Pons (tissue), 1 donor: Measurements from ENCODE around the gene C9orf152.
"Not testable (repeated sequence)": the region's sequence is repeated elsewhere in the genome, so short reads cannot be mapped to it uniquely, and the experiment has no call there.

Source experiments
- DNase-seq: peaks from one replicate; pipeline ENCODE4 v3.0.0-alpha.2; 2016; ENCODE audit warnings: low spot score

Gene C9orf152

GRCh38 chr9:110214586-110215355 is 6.8 kb upstream of the C9orf152 start:
- DNase-seq, result no peak

DNA sequence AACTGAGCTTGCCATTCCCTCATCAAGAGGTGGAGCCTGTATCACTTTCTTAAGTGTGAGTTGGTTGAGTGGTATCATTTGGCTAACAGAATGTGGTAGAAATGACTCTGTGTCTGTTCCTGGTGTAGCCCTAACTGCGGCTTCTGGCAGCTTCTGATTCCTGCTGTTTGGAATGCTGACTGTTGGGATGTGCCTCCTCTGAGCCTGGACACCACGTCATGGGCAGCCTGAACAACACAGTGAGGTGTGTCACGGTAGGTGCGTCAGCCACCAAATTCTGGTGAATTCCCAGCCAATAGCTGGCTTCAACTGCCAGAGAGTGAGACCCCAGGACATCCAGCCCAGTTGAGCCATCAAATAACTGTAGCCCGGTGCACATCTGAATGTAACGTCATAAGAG is 6.1 kb upstream of the C9orf152 start:
- DNase-seq, result no peak

- DNase-seq, result no peak
Measured at GRCh38 chr9:110213413-110214044, 5.6 kb upstream of the C9orf152 start.

DNA sequence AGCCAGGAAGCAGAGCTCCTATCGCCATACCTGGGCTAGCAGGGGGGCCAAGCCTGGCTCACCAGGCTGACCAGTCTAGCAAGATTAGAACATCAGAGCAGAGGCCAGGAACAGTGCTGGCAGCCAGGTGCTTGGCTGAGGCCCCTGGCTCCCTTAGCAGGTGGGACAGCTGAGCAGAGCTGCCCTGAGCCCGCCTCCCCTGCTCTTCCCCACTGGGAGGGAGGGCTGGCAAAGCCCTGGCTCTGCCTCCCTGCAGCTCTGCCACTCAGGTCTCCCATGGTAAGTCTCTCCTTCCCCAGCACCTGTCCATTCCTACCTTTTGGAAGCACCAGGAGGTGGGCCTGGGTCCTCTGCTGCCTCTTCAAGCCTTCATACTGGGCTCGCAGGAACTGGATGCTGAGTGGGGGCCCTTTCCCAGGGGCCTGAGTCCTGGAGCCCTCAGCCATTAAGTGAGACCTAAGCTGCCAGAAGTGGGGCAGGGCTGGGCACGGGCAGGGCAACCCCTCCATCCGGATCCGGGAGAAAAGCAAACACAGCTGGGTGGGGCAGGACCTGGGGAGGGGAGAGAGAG is 803 bp downstream of the C9orf152 start:
- DNase-seq, result no peak

- DNase-seq, result no peak
Measured at GRCh38 chr9:110206389-110206788, 1.6 kb downstream of the C9orf152 start.

GRCh38 chr9:110205612-110206011 is 2.3 kb downstream of the C9orf152 start:
- DNase-seq, result not testable (repeated sequence)

DNA sequence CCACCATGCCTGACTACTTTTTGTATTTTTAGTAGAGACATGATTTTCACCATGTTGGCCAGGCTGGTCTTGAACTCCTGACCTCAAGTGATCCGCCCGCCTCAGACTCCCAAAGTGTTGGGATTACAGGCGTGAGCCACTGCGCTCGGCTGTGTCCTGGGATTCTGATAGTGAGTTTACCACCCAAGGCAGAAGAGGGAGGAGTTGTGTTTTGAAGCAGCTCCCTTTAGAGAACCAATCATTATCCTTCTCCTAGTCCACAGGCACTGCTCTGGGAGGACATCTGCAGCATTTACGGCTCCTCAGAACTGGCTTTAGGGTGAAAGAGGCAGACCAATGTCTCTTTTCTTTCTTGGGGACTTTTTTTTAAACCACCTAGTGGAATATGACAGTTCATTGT is 5.7 kb downstream of the C9orf152 start:
- no peak for DNase-seq

DNA sequence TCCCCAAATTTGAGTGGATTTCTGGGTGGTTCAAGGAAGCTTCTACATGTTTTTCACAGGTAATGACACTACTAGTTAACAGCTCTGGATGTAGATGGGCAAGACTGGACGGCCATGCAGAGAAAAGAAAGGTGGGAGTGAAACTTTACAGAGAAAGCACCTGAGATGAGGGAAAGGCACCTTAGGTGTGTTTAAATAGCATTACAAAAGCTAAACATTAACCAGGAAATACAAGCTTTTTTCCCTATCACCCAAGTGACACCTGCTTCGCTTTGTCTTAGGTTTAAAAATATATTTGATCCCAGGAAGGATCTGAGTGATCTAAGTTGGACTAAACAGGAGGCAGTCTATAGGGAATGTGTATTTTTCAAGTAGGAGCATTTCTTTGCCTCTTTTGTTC is 8.3 kb downstream of the C9orf152 start:
- DNase-seq, result no peak

GRCh38 chr9:110198357-110198756 is 9.6 kb downstream of the C9orf152 start:
- DNase-seq, result no peak

GRCh38 chr9:110197330-110198187 is 10.4 kb downstream of the C9orf152 start:
- no peak for DNase-seq

DNA sequence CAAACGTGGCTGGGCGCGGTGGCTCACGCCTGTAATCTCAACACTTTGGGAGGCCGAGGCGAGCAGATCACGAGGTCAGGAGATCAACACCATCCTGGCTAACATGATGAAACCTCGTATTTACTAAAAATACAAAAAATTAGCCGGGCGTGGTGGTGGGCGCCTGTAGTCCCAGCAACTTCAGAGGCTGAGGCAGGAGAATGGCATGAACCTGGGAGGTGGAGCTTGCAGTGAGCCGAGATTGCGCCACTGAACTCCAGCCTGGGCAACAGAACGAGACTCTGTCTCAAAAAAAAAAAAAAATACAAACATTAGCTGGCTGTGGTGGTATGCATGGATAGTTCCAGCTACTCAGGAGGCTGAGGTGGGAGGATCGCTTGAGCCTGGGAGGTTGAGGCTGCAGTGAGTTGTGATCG is 11.9 kb downstream of the C9orf152 start:
- not testable (repeated sequence) for DNase-seq

GRCh38 chr9:110192531-110193261 is 15.3 kb downstream of the C9orf152 start:
- no peak for DNase-seq

GRCh38 chr9:110191615-110192014 is 16.3 kb downstream of the C9orf152 start:
- no peak for DNase-seq

- DNase-seq, result no peak
Measured at GRCh38 chr9:110189559-110190320, 18.2 kb downstream of the C9orf152 start.

DNA sequence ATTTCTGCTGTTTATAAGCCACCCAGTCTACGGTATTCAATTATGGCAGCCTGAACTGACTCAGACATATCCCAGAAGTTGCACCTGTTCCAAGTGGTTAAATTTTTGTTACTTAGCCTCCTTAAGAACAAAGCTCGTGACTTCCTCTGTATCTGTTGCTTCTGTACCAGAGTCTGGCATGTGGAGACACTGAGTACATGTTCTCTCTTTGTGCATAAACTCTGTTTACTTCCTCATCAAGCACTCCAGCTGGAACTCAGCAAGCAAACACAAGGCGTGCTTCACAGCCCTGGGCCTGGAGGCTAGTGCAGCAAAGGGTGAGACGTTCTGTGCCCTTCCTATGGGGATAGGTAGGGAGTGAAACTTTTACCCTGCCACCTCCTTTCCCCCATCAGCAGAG is 19.0 kb downstream of the C9orf152 start:
- DNase-seq, result peak; percentile 80

- no peak for DNase-seq
Measured at GRCh38 chr9:110188101-110188500, 19.9 kb downstream of the C9orf152 start.

DNA sequence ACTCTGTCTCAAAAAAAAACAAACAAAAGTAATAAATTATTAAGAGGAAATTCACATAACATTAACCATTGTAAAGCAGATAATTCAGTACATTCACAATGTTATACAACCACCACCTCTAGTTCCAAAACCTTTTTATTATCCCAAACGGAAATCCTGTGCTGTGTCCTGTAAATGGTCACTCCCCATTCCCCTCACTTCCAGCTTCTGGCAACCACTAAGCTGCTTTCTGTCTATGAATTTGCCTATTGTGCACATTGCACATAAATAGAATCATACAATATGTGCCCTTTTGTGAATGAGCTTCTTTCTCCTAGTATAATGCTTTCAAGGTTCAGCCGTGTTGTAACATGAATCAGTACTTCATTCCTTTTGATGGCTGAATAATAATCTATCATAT is 20.8 kb downstream of the C9orf152 start:
- DNase-seq, result peak; percentile 59

- no peak for DNase-seq
Measured at GRCh38 chr9:110186254-110186653, 21.7 kb downstream of the C9orf152 start.

DNA sequence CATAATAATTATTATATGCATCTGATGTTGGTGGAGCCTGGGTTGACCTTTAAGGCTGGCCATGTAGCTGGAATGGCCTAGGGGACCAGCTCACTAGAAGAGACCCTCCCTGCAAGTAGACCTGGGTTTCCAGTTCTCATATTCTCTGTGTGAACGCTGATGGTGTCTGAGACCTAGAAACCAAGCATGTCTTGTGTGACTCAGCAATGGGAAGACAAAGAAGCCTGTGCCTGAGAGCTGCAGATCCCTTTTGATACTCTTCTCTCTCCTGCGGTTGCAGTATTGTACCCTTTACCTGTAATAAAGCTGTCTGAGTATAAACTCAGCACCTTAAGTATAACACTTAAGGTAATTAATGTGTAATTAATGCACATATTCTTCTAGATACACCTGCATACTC is 22.2 kb downstream of the C9orf152 start:
- DNase-seq, result no peak

GRCh38 chr9:110183208-110184145 is 24.5 kb downstream of the C9orf152 start:
- DNase-seq, result peak; percentile 84
